SKM-1 treated with dmso at 0.1 percent for 144 hours (cell line): ENCODE results near the gene SOBP.

Source experiments
- DNase-seq: peaks from one replicate; lab custom pipeline; 2025; ENCODE audit not compliant: unreplicated experiment; lab: John Stamatoyannopoulos, UW

Gene SOBP

DNA sequence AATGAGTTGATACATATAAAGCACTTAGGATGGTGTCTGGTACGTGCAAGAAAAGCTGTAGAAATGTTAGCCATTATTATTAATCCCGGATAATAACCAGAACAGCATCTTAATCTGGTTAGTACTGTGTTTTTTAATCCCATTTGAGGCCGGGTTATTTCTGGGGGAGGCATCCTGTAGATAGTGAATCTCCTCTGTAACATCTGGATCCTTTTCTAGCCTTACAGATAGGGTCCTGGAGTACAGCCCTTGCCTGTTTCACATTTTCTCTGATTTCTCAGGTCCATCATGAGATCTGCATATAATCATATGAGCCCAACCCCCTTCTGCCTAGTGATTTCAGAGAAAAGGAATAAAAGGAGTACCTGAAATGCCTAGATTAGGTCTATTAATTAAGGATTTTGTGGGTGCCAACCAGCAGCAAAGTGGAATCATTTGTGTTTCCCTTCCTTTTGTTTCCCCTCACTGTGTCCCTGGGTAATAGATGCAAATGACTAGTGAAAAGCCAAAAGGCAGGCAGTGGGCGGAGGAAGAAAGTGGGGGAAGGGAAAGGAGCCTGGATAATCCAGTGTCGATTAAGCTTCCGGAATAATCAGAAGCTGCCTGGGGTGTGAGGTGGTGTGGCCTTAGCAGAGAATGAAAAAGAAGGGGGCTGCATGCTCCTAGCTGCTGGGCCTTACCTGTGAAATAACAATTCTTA is 88.9 kb downstream of the SOBP start:
- DNase-seq: no peak

DNA sequence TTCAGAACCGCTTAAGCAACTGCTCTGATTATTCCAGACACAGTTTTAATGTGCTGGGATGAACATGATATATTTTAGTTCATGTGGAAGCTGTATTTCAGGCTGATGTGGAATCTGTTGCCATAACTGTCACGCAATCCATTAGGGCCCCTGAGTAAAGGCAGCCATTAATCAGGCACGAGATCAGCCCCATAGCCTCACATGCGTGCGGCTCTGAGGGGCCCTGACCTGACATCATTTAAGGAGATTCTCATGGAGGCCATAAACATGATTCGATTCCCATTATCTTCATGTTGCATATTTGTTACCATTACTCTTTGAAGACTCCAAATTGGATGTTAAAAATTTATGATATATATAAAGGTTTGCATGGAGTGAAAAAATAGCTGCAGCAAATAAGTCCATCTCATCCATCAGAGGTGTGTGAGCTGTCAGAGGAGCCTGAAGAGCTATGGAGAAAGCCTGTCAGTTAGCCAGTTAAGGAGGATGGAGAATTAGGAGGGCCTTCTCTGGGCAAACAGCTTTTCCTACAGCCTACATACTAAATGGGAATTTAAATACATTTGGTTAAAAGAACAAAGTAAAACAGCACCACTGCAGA is 89.6 kb downstream of the SOBP start:
- no peak for DNase-seq

GRCh38 chr6:107582086-107582485 is 92.2 kb downstream of the SOBP start:
- DNase-seq: no peak

- no peak for DNase-seq
Measured at GRCh38 chr6:107584726-107585125, 94.8 kb downstream of the SOBP start.

- no peak for DNase-seq
Measured at GRCh38 chr6:107585815-107586435, 96.0 kb downstream of the SOBP start.

- DNase-seq: no peak
Measured at GRCh38 chr6:107587451-107587850, 97.5 kb downstream of the SOBP start.

DNA sequence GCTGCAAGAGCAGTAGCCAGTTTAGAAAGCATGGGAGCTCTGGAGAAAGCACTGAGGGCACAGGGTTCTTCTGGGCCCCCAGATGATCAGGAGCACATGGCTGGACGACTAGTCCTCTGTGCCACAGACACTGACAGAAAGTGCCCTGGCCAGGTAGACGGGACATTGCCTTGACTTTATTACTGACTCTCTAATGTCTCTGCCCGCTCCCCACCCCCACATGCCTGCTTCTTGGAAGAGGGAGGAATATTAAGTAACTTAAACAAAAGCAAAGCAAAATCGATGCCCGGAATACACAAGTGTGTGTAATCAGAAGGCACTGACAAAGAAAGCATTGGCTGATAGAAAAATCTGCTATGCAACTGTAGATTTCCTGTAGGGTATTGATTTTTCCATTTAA is 99.3 kb downstream of the SOBP start:
- no peak for DNase-seq

DNA sequence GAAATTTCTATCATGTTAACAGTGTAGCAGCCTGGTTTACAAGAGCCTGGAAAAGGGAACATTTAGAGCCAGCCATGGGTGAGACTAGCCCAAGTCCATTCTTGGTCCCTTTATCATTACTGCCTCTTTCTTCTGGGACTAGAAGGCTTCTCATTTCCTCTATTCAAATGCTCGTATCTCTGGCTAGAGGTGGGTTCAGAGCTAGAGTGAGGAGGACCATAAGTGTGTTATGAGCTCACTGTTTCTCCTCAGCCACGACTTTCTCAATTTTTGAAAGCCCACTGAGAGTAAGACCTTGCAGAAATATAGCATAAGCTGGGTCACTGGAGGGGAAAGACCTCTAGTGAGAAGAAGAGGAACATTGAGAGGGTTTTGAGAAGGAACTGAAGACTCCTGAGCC is 100.0 kb downstream of the SOBP start:
- no peak for DNase-seq

- DNase-seq: no peak
Measured at GRCh38 chr6:107590378-107590777, 100.5 kb downstream of the SOBP start.

DNA sequence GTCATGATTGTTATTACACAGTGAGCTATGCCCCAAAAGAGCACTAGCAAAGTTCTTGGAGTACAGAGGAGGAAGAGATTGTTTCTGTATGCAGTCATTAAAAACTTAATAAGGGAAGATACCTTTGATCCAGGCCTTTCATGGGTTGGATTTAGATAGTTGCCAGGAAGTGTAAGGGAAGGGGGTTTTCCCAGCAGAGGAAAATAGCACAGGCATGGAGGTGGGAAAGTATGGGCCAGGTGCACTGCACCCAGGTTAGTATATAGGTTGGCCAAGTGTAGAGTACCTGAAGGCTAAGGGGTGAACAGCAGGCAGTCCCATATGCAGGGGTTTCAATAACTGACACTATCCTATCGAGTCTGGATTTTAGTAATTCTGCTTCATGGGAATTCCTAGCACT is 101.4 kb downstream of the SOBP start:
- DNase-seq: no peak

DNA sequence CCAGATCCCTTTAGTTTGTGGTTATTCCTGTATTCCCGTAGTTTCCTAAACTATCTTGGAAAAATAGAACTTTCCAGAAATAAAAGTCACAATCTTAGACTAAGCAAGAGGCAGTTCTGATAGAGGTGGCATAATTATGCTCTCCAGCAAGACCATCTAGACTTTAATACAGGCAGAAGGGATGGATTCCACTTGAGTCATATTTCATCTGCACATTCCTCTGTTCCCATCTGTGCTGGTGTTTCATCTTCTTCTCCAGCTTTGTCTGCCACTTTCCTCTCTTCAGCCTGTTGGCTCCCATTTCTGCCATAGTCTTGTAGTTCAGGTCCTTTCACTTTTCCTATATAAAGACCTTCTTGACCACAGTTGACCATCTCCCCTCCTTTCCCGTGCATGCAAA is 102.9 kb downstream of the SOBP start:
- DNase-seq: no peak

DNA sequence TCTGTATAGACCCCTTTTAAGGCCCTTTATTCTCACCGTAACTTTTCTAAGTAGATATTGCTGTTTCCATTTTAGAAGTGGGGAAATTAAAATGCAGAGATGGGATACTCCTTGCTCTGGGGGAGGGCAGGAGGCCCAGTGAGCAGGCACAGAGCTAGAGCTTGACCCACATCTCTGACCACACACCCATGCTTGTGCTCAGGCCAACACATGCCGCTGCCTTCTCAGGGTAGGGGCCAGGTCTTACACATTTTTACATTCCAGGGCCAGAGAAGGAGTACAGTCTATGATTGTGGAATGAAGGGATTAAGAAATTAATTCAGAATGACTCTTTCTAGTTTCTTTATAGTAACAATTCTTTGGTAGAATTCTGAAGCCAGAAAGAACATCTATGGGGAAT is 104.8 kb downstream of the SOBP start:
- no peak for DNase-seq

DNA sequence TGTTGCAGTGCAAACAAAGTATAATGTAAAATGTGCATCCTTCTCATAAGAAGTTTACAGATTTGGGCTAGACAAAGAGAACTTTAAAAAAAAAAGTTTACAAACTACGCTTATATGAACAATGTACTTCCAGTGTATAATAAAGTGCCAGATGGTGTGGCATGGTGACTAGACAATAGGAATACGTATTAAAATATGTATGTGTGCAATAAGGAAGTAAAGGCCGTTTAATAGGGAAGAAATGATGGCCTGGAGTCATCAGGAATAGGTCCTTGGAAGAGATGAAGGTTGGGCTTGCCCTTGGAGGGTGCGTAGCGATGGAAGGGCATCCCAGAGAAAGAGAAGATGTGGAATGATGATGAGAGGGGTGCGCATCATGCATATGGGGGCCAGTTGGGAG is 108.2 kb downstream of the SOBP start:
- DNase-seq: no peak

DNA sequence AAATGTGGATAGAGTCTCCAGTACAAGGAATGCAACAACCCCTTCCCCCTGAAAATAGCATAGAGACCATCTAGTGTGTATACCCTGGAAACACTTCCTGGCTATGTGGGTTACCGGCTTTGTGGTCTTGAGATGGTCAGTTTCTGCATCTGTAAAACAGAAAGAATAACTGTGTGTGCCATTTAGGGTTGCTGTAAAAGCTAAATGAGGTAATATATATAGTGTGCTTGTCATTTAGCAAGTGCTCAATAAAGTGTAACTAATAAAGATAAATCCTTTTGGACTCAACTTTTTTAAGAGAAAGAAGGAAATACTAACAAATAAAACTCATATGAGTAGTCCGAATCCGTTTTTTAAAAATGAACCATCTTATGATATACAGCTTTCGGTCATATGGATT is 109.1 kb downstream of the SOBP start:
- no peak for DNase-seq

GRCh38 chr6:107600121-107600520 is 110.2 kb downstream of the SOBP start:
- no peak for DNase-seq

DNA sequence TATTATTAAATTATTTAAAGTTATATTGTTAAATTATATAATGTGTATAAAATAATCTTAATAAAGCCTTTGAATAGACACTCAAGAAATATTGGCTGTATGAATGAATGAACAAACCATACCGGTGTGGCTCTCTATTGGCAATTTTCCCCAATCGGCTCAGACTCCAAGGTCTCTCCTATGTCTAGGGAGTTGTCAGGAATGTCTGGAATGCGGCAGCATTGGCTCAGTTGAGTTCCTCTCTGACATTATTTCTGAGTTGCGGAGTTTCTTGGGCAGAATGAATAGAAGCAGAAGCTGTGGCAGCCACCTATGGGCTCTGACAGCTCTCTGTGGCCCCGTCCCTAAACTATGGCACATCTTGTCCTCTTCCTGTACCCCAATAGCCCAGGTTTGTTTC is 111.0 kb downstream of the SOBP start:
- DNase-seq: no peak

DNA sequence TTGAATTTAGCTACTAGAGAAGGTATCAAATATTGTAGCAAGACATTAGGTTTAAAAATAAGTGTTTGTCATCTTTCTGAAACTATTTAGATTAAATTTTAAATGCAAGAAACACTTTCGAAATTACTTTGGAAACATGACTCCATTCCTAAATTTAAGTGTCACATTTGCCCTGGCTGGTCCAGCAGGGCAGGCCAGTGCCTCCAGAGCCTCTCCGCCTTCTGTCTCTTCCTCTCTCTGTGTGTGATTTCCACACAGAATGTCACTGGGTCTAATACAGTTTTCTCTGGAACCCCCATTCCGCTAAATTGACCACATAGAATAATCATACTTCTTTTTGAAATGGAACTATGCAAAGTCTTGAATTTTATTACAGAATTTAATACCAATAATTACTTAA is 111.5 kb downstream of the SOBP start:
- no peak for DNase-seq

DNA sequence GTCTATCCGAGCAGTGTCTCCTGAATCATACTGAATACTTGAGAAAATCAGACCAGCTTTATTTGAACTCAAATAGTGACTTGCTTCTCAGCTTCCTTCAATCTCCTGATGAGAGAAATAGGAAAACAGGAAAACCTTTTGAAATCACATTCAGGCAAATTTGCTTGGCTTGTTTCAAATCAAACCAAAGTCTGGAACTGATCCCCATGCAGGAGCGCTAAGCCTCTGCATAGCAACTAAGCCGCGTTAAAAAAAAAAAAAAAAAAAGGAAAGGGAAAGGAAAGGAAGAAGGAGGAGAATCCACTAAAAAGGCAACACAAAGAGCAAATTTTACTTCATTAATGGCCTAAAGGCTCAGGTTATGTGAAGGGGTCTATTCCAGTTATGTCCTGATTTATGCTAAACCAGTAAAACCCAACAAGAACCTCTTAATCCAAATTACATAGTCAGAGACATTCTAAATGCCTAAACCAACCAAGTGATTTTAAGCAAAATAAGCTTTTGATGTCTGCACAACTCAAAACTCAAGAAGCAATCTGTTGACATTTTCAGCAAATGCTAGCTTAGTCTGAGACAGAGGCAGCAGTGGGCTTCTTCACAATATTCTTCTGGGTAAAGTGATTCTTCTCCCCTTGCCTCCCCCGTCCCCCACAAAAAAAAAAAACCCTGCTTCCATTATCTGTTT is 112.5 kb downstream of the SOBP start:
- DNase-seq: no peak

- DNase-seq: no peak
Measured at GRCh38 chr6:107603006-107603370, 113.1 kb downstream of the SOBP start.

- no peak for DNase-seq
Measured at GRCh38 chr6:107604549-107604948, 114.6 kb downstream of the SOBP start.

- no peak for DNase-seq
Measured at GRCh38 chr6:107606407-107606806, 116.5 kb downstream of the SOBP start.

- DNase-seq: no peak
Measured at GRCh38 chr6:107607116-107607515, 117.2 kb downstream of the SOBP start.
